HG03175 (cell line): ENCODE data around the gene BAG1.

Experiments used
- ATAC-seq: cut with Tn5 transposase; IDR thresholded peaks from one replicate; pipeline ENCODE4 v1.9.1; 2021; ENCODE audit warnings: mild to moderate bottlenecking, moderate library complexity; ENCODE audit not compliant: unreplicated experiment

The BAG1 gene

DNA sequence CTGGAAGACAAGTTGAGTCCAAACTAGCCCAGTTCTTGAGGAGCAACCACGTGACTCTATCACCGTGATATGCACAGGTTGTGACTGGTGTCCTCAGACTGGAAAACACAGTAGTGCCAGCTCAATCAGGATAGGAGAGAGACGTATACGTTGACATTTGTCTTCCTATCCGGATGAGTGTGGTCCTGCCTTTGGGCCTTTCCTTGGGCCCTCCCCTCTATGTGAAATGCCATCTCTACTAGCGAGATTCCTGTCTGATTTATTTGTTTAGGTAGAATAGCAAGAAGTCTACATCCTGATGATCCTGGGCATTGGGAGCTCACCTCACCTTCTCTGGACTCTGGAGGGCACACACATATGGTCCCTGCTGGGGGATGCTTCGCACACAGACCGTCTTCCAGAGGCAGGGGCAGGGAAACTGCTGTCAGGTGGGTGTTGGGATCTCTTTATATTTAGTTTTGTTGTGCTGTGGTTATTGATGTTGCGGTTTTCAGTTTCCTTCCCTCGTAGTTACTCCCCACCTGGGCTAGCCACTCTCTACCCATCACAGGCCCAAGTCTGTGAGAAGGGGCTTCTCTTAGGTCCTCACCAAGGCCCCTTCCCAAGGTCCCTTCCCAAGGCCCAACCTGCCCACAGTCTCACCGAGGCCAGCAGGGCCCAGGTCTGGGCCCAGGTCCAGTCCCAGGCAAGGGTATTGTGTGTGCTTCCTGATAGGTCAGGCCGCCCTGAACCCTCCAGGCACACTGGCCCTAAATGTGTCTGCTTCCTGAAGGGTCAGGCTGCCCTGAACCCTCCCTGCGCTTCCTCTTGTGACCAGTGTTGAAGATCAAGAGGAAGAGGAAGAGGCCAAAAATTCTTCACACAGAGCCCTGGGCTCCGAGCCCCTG is 43.6 kb downstream of the BAG1 start:
- ATAC-seq, result no peak

DNA sequence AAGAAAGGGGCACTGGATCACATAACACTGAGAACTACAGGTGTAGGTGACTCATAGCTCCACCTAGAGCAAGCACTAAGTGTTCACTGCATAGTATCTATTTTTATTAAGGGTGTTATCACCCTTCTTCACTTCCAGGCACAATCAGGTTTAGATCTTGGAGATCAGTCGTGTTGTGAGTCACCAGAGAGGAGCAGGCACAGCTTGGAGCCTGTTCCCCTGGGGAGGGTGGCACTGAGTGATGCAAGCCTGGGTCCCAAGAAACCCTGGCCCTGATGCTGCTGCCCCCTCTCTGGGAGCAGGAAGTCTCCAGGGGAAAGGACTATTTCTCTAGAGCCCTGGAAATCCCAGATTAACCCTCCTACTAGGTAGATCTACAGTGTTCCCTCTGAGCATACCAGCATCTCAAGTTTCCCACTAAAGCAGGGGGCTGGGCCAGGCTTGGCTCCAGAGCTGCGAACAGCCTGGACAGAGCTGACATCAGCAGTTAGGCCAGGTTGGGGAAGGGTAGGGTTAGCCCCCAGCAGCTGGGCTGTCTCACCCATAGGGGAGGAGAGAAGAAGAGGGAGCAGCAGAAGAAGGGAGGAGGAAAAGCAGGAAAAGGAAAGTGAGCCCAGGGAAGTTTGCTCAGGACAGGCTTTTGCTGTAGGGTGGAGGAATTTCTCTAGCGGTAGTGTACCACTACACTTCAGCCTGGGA is 52.7 kb downstream of the BAG1 start:
- ATAC-seq, result no peak

DNA sequence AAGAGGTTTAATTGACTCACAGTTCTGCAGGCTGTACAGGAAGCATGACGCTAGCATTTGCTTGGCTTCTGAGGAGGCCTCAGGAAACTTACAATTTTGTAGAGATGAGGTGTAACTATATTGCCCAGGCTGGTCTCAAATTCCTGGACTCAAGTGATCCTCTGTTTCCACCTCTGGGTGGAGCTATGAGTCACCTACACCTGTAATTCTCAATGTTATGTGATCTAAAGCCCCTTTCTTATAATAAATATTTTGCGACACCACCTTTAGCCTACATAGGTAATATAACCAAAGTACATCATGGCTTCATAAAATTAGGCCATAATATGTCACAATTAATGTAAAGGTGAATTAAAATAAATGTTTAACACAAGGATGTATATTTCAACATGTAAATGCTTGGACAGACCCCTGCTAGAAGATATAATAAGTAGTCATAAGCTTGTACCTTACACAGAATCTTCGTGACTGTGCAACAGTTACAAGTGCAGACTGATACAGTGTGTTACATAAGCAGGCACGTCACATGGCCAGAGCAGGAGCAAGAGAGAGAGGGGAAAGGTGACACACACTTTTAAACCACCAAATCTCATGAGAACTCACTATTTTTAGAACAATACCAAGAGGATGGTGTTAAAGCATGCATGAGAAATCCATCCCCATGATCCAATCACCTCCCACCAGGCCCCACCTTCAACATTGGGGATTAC is 54.3 kb downstream of the BAG1 start:
- no peak for ATAC-seq

DNA sequence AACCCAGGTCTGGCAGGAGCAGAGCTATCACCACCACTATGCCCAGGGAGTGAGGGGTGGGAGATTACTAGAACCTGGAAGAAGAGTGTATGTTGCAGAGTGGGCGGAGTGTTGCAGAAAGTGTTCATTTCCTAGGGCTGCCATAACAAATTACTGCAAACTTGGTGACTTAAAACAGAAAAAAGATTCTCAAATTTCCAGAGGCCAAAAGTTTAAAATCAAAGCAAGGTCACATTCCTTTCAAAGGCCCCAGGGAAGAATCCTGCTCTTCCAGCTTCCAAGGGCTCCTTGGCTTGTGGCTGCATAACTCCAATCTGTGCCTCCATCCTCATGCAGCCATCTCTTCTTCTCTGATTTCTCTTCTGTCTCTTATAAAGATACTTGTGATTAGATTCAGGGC is 55.1 kb downstream of the BAG1 start:
- no peak for ATAC-seq

DNA sequence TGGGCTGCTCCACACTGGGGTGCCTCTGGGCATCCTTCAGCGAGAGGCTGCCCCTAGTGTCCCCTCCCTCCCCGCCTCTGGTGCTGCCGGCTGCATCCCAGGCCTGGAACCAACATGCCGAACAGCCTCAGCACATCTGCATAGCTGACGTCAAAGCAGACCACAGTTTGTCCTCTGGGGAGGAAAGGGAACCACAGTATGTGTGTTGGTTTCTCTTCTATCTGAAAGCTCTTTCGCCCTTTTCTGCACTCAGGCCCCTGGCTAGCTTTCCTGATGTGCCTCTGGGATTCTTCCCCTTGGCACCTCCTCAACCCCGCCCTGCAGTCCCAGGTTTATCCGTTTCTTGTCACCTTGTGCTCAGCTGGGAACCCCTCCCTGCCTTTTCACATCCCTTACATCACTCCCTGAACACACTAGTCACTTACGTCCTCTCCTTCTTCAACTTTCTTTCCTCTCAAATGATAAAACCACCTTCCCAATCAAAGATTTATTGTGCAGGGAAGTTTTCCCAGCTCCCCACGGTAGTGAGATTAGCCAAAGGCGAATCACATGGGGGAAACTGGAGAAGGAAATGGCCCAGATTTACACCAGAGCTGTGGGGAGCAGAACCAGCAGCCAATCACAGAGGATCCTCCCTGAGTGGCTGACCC is 61.8 kb downstream of the BAG1 start:
- peak; percentile 100 for ATAC-seq
